IMR-90 (cell line): Measurements from ENCODE around the gene TMEM101. TPM values are rescaled to one million over a fixed set of nuclear protein-coding genes. Genes with fewer than 3 reads are reported as not detected.

Experiments used
- ATAC-seq: fragments of 200-7000 bp; cut with Tn5 transposase; 2 replicates; pipeline ENCODE4 v1.9.1; 2020; ENCODE audit warnings: low read depth, mild to moderate bottlenecking, moderate library complexity
- BruUV-seq: library from RNA; stranded (reverse); fragments of 400-500 nt; replicated peaks from 2 replicates; lab custom pipeline; 2021; lab: Mats Ljungman, UMichigan
- CTCF ChIA-PET: fragments of 300-600 bp; formaldehyde crosslinking; extraction: SDS; loops from one replicate; lab custom pipeline; 2021; ENCODE audit warnings: antibody characterized with exemption; lab: Yijun Ruan, JAX
- POLR2A ChIA-PET: fragments of 300-600 bp; sonication (Branson Sonifier 250); formaldehyde crosslinking; loops from one replicate; lab custom pipeline; 2022; ENCODE audit warnings: antibody characterized with exemption; ENCODE audit not compliant: unreplicated experiment; lab: Charles Lee
- DNase-seq: peaks from one replicate; pipeline ENCODE4 v3.0.0; 2013
- H2AFZ ChIP-seq: replicated peaks from 2 replicates; pipeline ENCODE3; 2013; ENCODE audit warnings: low read length, mild to moderate bottlenecking; ENCODE audit not compliant: poor library complexity
- H2AK5ac ChIP-seq: 2 replicates; pipeline ENCODE4 v1.6.1; 2013; ENCODE audit warnings: low read depth, low read length, inconsistent platforms
- H2AK9ac ChIP-seq: replicated peaks from 2 replicates; pipeline ENCODE3; 2013; ENCODE audit warnings: mild to moderate bottlenecking, low read depth, low read length, moderate library complexity; ENCODE audit not compliant: poor library complexity
- H2BK120ac ChIP-seq: 2 replicates; pipeline ENCODE4 v1.6.1; 2013; ENCODE audit warnings: low read depth, low read length, inconsistent platforms
- H2BK15ac ChIP-seq: 3 replicates; pipeline ENCODE4 v1.6.1; 2013; ENCODE audit warnings: low read depth, low read length, inconsistent platforms
- H2BK20ac ChIP-seq: 2 replicates; pipeline ENCODE4 v1.6.1; 2013; ENCODE audit warnings: low read depth, mild to moderate bottlenecking, inconsistent platforms, low read length, moderate library complexity
- H2BK5ac ChIP-seq: 2 replicates; pipeline ENCODE4 v1.6.1; 2013; ENCODE audit warnings: mild to moderate bottlenecking, low read depth, low read length, inconsistent platforms; ENCODE audit not compliant: poor library complexity, severe bottlenecking
- H3K14ac ChIP-seq: replicated peaks from 2 replicates; pipeline ENCODE4 v1.6.1; 2013; ENCODE audit warnings: low read depth, low read length, inconsistent platforms
- H3K18ac ChIP-seq: 2 replicates; pipeline ENCODE4 v1.6.1; 2013; ENCODE audit warnings: low read depth, low read length, control low read depth
- H3K23ac ChIP-seq: 2 replicates; pipeline ENCODE4 v1.6.1; 2013; ENCODE audit warnings: low read depth, low read length, inconsistent platforms
- H3K27ac ChIP-seq: 2 replicates; pipeline ENCODE4 v1.5.1; 2013; ENCODE audit warnings: mild to moderate bottlenecking, control low read depth, low read length; ENCODE audit not compliant: insufficient read depth
- H3K27me3 ChIP-seq: 2 replicates; pipeline ENCODE4 v1.6.1; 2013; ENCODE audit warnings: low read length; ENCODE audit not compliant: control insufficient read depth, insufficient read depth
- H3K36me3 ChIP-seq: 2 replicates; pipeline ENCODE4 v1.6.1; 2013; ENCODE audit warnings: low read length, mixed read lengths; ENCODE audit not compliant: control insufficient read depth, insufficient read depth
- H3K4ac ChIP-seq: 2 replicates; pipeline ENCODE4 v1.6.1; 2013; ENCODE audit warnings: low read depth, low read length, inconsistent platforms
- H3K4me1 ChIP-seq: 2 replicates; pipeline ENCODE4 v1.6.1; 2013; ENCODE audit warnings: low read length, mixed read lengths; ENCODE audit not compliant: control insufficient read depth, insufficient read depth
- H3K4me2 ChIP-seq: 2 replicates; pipeline ENCODE4 v1.6.1; 2013; ENCODE audit warnings: low read depth, mild to moderate bottlenecking, control low read depth, low read length, moderate library complexity
- H3K4me3 ChIP-seq: 2 replicates; pipeline ENCODE4 v1.5.1; 2013; ENCODE audit warnings: low read depth, mild to moderate bottlenecking, control low read depth, low read length, moderate library complexity; ENCODE audit not compliant: insufficient read depth
- H3K56ac ChIP-seq: 2 replicates; pipeline ENCODE4 v1.6.1; 2013; ENCODE audit warnings: low read length, inconsistent platforms; ENCODE audit not compliant: insufficient read depth; ENCODE audit errors: extremely low read depth
- H3K79me1 ChIP-seq, 2 experiments: 2 replicates each; pipeline ENCODE4 v1.6.1; 2013; ENCODE audit warnings: low read length in 2 of 2, inconsistent platforms in 1 of 2, low read depth in 1 of 2
- H3K9ac ChIP-seq: 2 replicates; pipeline ENCODE4 v1.6.1; 2013; ENCODE audit warnings: low read depth, low read length, control low read depth
- H3K9me1 ChIP-seq: 2 replicates; pipeline ENCODE4 v1.6.1; 2013; ENCODE audit warnings: low read length, inconsistent platforms; ENCODE audit not compliant: insufficient read depth
- H3K9me3 ChIP-seq: 2 replicates; pipeline ENCODE4 v1.6.1; 2013; ENCODE audit warnings: low read length; ENCODE audit not compliant: control insufficient read depth, insufficient read depth
- H4K20me1 ChIP-seq: 2 replicates; pipeline ENCODE4 v1.6.1; 2013; ENCODE audit warnings: low read length, inconsistent platforms; ENCODE audit not compliant: insufficient read depth
- H4K5ac ChIP-seq: 2 replicates; pipeline ENCODE4 v1.6.1; 2013; ENCODE audit warnings: mild to moderate bottlenecking, low read depth, low read length, control low read depth
- H4K8ac ChIP-seq, 2 experiments: 2 replicates each; pipeline ENCODE4 v1.6.1; 2013; ENCODE audit warnings: low read depth in 2 of 2, low read length in 2 of 2, control low read depth in 1 of 2, inconsistent platforms in 1 of 2
- H4K91ac ChIP-seq: 2 replicates; pipeline ENCODE4 v1.6.1; 2013; ENCODE audit warnings: low read depth, low read length, inconsistent platforms; ENCODE audit not compliant: insufficient read depth
- FOS ChIP-seq: fragments of 150-350 bp; IDR thresholded peaks from 2 replicates; pipeline ENCODE4 v1.6.1; 2016; ENCODE audit warnings: low read depth, low read length
- MAFK ChIP-seq: IDR thresholded peaks from 2 replicates; pipeline ENCODE4 v1.6.1; 2012; ENCODE audit warnings: low read depth, low read length, improper control_type of control experiment
- POLR2A ChIP-seq: IDR thresholded peaks from 2 replicates; pipeline ENCODE4 v1.6.1; 2012; ENCODE audit warnings: mild to moderate bottlenecking, low read depth, low read length
- RAD21 ChIP-seq: IDR thresholded peaks from 2 replicates; pipeline ENCODE4 v1.6.1; 2012; ENCODE audit warnings: low read length, improper control_type of control experiment
- SMC3 ChIP-seq: fragments of 150-350 bp; IDR thresholded peaks from 2 replicates; pipeline ENCODE4 v1.6.1; 2016; ENCODE audit warnings: low read depth, mild to moderate bottlenecking, antibody characterized with exemption, low read length, moderate library complexity
- WGBS, 2 experiments: methylation state at CpG; one replicate each; pipeline versions ENCODE4 v1.1.5 to v1.1.7; 2013; ENCODE audit warnings: missing lambda C conversion rate in 2 of 2; ENCODE audit not compliant: insufficient read length in 1 of 2; ENCODE audit errors: extremely low coverage in 2 of 2; 5-methylcytosine and 5-hydroxymethylcytosine counted together
- dilution Hi-C: fragments of 300-500 bp; cut with HindIII; formaldehyde crosslinking; loops from one replicate; pipeline ENCODE4 v1.14.3; 2018; ENCODE audit warnings: low sequenced_read_pairs; ENCODE audit not compliant: unreplicated experiment
- in situ Hi-C: fragments of 300-500 bp; cut with MboI; formaldehyde crosslinking; loops from 3 replicates; pipeline ENCODE4 v1.14.3; 2019; ENCODE audit warnings: low sequenced_read_pairs, inconsistent platforms, mixed read lengths
- intact Hi-C: fragments of 100-400 bp; cut with micrococcal nuclease; formaldehyde crosslinking; loops from 2 replicates; pipeline ENCODE4 v1.10.0; 2022
- polyA plus RNA-seq, 3 experiments: library from polyadenylated mRNA; depleted of rRNA; stranded (reverse); fragments of >200 nt; gene quantifications; 2 replicates each; pipeline ENCODE4 v1.2.3, GENCODE V29; 2012; ENCODE audit warnings: low replicate concordance in 1 of 3
- total RNA-seq: library from RNA; depleted of rRNA; stranded (reverse); fragments of >200 nt; gene quantifications from 2 replicates; pipeline ENCODE4 v1.2.3, GENCODE V29; 2012
- TF ChIP-seq, protein P1 (sequence below): conservative IDR thresholded peaks from 2 replicates; pipeline ENCODE4 v1.5.1; 2012; ENCODE audit warnings: mild to moderate bottlenecking, low read depth, low read length, improper control_type of control experiment

Gene TMEM101
- total and polyA plus RNA-seq, 2 of the 4 experiments (the other 2 are of a cell fraction), result 30.7 to 36.6 TPM

DNA sequence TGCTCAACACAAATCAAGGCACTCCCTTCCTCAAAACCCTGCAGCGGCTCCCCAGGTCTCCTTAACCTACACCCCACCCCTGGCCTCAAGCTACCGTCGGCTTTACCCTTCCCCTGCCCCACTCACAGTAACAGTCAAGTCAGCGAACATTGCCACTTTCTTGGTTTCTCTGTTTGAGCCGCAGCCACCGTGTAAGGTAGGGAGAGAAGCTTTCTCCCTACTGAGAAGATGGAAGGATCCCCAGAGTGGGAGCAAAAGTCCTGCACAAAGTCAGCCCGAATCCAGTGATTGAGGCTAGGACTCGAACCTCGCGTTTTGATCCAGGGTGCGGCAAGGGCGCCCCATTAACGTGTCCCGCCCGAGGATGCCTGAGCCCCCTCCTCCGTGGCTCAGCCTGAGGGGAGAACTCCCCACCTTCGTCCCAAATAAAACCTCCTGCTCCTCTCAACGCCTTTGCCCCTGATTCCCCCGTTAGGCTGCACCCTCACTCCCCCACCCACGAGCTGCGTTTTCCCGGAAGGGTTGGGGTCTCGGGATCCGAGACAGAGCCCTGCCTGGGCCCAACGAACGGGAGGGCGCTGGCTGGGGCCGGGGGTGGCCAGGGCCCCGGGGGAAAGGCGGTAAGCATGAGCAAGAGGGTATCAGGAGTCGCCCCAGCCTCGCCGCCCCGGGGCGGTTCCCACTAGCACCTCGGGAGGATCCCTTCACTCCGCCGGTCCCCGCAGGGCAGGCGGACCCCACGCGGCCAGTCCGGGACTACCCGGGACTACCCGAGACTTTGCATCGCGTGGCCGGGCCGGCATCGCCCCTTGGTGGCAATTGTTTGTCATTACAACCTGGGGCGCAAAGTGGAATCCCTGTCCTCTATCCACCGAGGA lies 20.3 kb downstream of the TMEM101 start:
- peak overlapping the region; percentile 44 for H2AK9ac ChIP-seq
- H4K8ac ChIP-seq, result no peak overlapping the region
- no peak overlapping the region for H3K14ac ChIP-seq
- intact Hi-C loops (loop anchor here (1.0 kb wide), 2 partner anchors 50 to 116 kb away; no protein-coding TSS in a partner anchor), in situ Hi-C loops (no loop called here), dilution Hi-C loops (no loop called here)
- H3K27ac ChIP-seq, result no peak overlapping the region
- H3K4me3 ChIP-seq, result no peak overlapping the region; the same call in 1 of the 2 replicates
- BruUV-seq, result no TSS peak
- H2BK120ac ChIP-seq, result no peak overlapping the region
- H3K9ac ChIP-seq, result no peak overlapping the region
- no peak overlapping the region for H4K91ac ChIP-seq
- H3K9me1 ChIP-seq, result peaks cover 3% of the 10 kb centered on the region; the same call in 1 of the 2 replicates
- H2AK5ac ChIP-seq, result no peak overlapping the region
- no peak overlapping the region for H4K5ac ChIP-seq
- ChIA-PET POLR2A (no interaction called here), CTCF (interaction anchor here (1.1 to 2.4 kb wide), 4 partner anchors 19 to 85 kb away, joined by 3 to 11 read pairs (median 6); no protein-coding TSS in a partner anchor)
- peaks cover 18% of the 10 kb centered on the region for H3K27me3 ChIP-seq
- no peak overlapping the region for H3K18ac ChIP-seq
- no peaks in the 10 kb centered on the region for H3K9me3 ChIP-seq
- no peak overlapping the region for H3K56ac ChIP-seq
- H2BK5ac ChIP-seq, result no peak overlapping the region
- H4K20me1 ChIP-seq, result no peaks in the 10 kb centered on the region
- no peaks in the 10 kb centered on the region for H3K36me3 ChIP-seq
- no peak overlapping the region for H3K4ac ChIP-seq
- H3K79me1 ChIP-seq, result no peaks in the 10 kb centered on the region
- no peak overlapping the region for H2BK15ac ChIP-seq
- no peaks in the 10 kb centered on the region; the same call in 1 of the 2 replicates for H3K4me1 ChIP-seq
- H2BK20ac ChIP-seq, result no peak overlapping the region
- WGBS, 2 experiments, result 6% methylated on average over 26 of the region's 52 CpGs; no CpG with 5 or more reads in 1 of the 2 experiments
- H2AFZ ChIP-seq, result peak overlapping the region; percentile 80
- H3K23ac ChIP-seq, result no peak overlapping the region
- peak; percentile 93 for TF ChIP-seq RAD21
- no peak for TF ChIP-seq FOS
- TF ChIP-seq, protein P1, sequence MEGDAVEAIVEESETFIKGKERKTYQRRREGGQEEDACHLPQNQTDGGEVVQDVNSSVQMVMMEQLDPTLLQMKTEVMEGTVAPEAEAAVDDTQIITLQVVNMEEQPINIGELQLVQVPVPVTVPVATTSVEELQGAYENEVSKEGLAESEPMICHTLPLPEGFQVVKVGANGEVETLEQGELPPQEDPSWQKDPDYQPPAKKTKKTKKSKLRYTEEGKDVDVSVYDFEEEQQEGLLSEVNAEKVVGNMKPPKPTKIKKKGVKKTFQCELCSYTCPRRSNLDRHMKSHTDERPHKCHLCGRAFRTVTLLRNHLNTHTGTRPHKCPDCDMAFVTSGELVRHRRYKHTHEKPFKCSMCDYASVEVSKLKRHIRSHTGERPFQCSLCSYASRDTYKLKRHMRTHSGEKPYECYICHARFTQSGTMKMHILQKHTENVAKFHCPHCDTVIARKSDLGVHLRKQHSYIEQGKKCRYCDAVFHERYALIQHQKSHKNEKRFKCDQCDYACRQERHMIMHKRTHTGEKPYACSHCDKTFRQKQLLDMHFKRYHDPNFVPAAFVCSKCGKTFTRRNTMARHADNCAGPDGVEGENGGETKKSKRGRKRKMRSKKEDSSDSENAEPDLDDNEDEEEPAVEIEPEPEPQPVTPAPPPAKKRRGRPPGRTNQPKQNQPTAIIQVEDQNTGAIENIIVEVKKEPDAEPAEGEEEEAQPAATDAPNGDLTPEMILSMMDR, result peak; percentile 96
- TF ChIP-seq MAFK, result no peak
- TF ChIP-seq SMC3, result peak; percentile 90
- TF ChIP-seq POLR2A, result peak; percentile 38; the same call in 1 of the 2 replicates
- peak overlapping the region; percentile 46; the same call in 1 of the 2 replicates for H3K4me2 ChIP-seq
- DNase-seq (peak; percentile 37), ATAC-seq (peak; percentile 99)
